ENCODE data around the gene CAPG.

The CAPG gene

DNA sequence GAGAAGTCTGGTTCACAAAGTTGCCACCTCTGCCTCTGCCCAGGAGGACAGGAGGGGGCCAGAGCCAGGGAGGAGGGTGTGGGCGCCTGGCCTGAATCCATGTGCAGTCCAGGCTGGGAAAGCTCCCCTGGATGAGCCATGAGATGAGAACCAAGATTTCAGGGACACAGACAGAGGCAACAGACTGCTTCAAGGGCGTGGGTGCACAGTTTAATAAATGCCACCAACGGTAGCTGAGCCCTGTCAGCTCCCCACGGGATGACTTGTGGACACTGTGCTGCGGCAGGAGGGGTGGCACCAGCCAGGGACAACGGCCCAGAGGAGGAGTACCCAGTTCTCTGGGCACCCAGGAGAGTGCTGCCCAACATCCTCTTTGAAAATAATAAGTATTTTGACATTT, 15.2 kb downstream of the CAPG start:
- no peaks in the 10 kb centered on the region for H3K9me3 ChIP-seq (ENCODE audit: insufficient read depth, low read depth, low read length)
- TF ChIP-seq, protein P1, sequence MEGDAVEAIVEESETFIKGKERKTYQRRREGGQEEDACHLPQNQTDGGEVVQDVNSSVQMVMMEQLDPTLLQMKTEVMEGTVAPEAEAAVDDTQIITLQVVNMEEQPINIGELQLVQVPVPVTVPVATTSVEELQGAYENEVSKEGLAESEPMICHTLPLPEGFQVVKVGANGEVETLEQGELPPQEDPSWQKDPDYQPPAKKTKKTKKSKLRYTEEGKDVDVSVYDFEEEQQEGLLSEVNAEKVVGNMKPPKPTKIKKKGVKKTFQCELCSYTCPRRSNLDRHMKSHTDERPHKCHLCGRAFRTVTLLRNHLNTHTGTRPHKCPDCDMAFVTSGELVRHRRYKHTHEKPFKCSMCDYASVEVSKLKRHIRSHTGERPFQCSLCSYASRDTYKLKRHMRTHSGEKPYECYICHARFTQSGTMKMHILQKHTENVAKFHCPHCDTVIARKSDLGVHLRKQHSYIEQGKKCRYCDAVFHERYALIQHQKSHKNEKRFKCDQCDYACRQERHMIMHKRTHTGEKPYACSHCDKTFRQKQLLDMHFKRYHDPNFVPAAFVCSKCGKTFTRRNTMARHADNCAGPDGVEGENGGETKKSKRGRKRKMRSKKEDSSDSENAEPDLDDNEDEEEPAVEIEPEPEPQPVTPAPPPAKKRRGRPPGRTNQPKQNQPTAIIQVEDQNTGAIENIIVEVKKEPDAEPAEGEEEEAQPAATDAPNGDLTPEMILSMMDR (conservative IDR thresholded peaks at IDR 0.05; ENCODE audit: low read length), result no peak
- TF ChIP-seq EZH2phosphoT487 (IDR thresholded peaks at IDR 0.05; ENCODE audit: borderline replicate concordance), result no peak
- H3K36me3 ChIP-seq (ENCODE audit: insufficient read depth, low read length), result peaks cover 64% of the 10 kb centered on the region; the same call in 1 of the 2 replicates
- H3K79me2 ChIP-seq (ENCODE audit: insufficient read depth, low read length), result no peaks in the 10 kb centered on the region
- H3K4me1 ChIP-seq (ENCODE audit: insufficient read depth, low read length, poor library complexity, severe bottlenecking), result no peaks in the 10 kb centered on the region
- H3K4me2 ChIP-seq (ENCODE audit: low read depth, low read length, poor library complexity, severe bottlenecking), result no peak overlapping the region
- H3K27me3 ChIP-seq (ENCODE audit: insufficient read depth, low read length, poor library complexity, severe bottlenecking), result no peaks in the 10 kb centered on the region
- no peaks in the 10 kb centered on the region for H3F3A ChIP-seq (ENCODE audit: low read depth)
- H2AFZ ChIP-seq (ENCODE audit: low read length), result no peak overlapping the region
- no peaks in the 10 kb centered on the region for H4K20me1 ChIP-seq (ENCODE audit: insufficient read depth, low read length, poor library complexity, severe bottlenecking)
- H3K9me2 ChIP-seq (replicated peaks; ENCODE audit: low read depth, low read length), result no peaks in the 10 kb centered on the region
- H3K4me3 ChIP-seq (ENCODE audit: low read length, poor library complexity, severe bottlenecking), result no peak overlapping the region
- H3K9ac ChIP-seq (ENCODE audit: low read depth, low read length, poor library complexity, severe bottlenecking), result no peak overlapping the region

DNA sequence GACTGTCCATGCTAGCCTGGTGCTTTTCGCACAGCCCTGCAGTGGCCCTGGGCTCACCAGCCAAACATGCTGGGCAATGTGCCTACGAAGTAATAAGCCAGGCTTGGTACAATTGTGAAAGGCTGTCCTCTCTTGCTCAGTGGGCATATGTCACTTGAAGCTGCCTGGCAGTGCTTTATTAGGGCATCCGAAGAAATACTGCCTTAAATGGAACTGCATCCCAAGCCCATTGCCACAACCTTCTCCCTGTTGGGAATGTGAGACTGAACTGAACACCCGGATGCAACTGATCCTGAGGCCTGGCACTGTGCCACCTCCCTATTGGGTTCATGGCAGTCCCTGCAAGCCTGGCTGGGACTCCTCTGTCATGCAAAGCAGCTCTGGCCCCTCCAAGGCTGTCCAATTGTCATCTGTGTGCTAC, 15.9 kb downstream of the CAPG start:
- no peaks in the 10 kb centered on the region for H3K9me2 ChIP-seq (replicated peaks; ENCODE audit: low read depth, low read length)
- H3K79me2 ChIP-seq (ENCODE audit: insufficient read depth, low read length), result no peaks in the 10 kb centered on the region
- no peaks in the 10 kb centered on the region for H3K27me3 ChIP-seq (ENCODE audit: insufficient read depth, low read length, poor library complexity, severe bottlenecking)
- no peak overlapping the region for H2AFZ ChIP-seq (ENCODE audit: low read length)
- no peaks in the 10 kb centered on the region for H3K4me1 ChIP-seq (ENCODE audit: insufficient read depth, low read length, poor library complexity, severe bottlenecking)
- H3K36me3 ChIP-seq (ENCODE audit: insufficient read depth, low read length), result peaks cover 67% of the 10 kb centered on the region; the same call in 1 of the 2 replicates
- H3K9me3 ChIP-seq (ENCODE audit: insufficient read depth, low read depth, low read length), result no peaks in the 10 kb centered on the region
- no peaks in the 10 kb centered on the region for H3F3A ChIP-seq (ENCODE audit: low read depth)
- H3K4me2 ChIP-seq (ENCODE audit: low read depth, low read length, poor library complexity, severe bottlenecking), result no peak overlapping the region
- no peak overlapping the region for H3K9ac ChIP-seq (ENCODE audit: low read depth, low read length, poor library complexity, severe bottlenecking)
- no peak overlapping the region for H3K4me3 ChIP-seq (ENCODE audit: low read length, poor library complexity, severe bottlenecking)
- H4K20me1 ChIP-seq (ENCODE audit: insufficient read depth, low read length, poor library complexity, severe bottlenecking), result no peaks in the 10 kb centered on the region
- TF ChIP-seq, protein P1 (conservative IDR thresholded peaks at IDR 0.05; ENCODE audit: low read length), result no peak
- no peak for TF ChIP-seq EZH2phosphoT487 (IDR thresholded peaks at IDR 0.05; ENCODE audit: borderline replicate concordance)

DNA sequence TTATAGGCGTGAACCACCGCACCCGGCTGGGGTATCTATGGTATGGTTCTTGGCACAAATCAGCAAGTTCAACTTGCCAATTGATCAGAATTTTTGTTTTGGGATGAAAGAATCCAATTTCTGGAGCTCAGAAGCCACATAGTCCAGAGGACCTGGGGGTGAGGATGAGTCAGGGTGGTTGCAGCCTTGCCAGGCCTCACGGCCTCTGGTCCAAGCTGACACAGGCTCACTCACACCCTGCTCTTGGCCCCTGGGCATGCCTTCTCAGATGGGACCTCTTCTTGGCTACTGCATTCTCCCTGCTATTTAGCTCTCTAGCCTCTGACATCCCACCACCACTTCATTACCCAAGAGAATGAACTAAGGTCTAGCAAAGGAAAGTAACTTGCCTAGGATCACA, 16.3 kb downstream of the CAPG start:
- Histone ChIP-seq H3F3A (ENCODE audit: low read depth) (no peaks in the 10 kb centered on the region), H3K9ac (ENCODE audit: low read depth, low read length, poor library complexity, severe bottlenecking) (no peak overlapping the region), H3K9me3 (ENCODE audit: insufficient read depth, low read depth, low read length) (no peaks in the 10 kb centered on the region), H2AFZ (ENCODE audit: low read length) (no peak overlapping the region), H4K20me1 (ENCODE audit: insufficient read depth, low read length, poor library complexity, severe bottlenecking) (no peaks in the 10 kb centered on the region), H3K4me2 (ENCODE audit: low read depth, low read length, poor library complexity, severe bottlenecking) (no peak overlapping the region), H3K79me2 (ENCODE audit: insufficient read depth, low read length) (no peaks in the 10 kb centered on the region), H3K27me3 (ENCODE audit: insufficient read depth, low read length, poor library complexity, severe bottlenecking) (no peaks in the 10 kb centered on the region), H3K4me3 (ENCODE audit: low read length, poor library complexity, severe bottlenecking) (no peak overlapping the region), H3K9me2 (replicated peaks; ENCODE audit: low read depth, low read length) (no peaks in the 10 kb centered on the region), H3K4me1 (ENCODE audit: insufficient read depth, low read length, poor library complexity, severe bottlenecking) (no peaks in the 10 kb centered on the region), H3K36me3 (ENCODE audit: insufficient read depth, low read length) (peaks cover 67% of the 10 kb centered on the region; the same call in 1 of the 2 replicates)
- TF ChIP-seq, protein P1 (conservative IDR thresholded peaks at IDR 0.05; ENCODE audit: low read length), result no peak
- no peak for TF ChIP-seq EZH2phosphoT487 (IDR thresholded peaks at IDR 0.05; ENCODE audit: borderline replicate concordance)

Data from Loucy (cell line).